GM20000 (cell line): ENCODE results near the gene PRMT7.

Experiments used
- DNase-seq: peaks from one replicate; pipeline ENCODE4 v3.0.0; 2012; ENCODE audit warnings: low spot score
- CTCF ChIP-seq: IDR thresholded peaks from 2 replicates; pipeline ENCODE4 v1.5.1; 2012; ENCODE audit warnings: mild to moderate bottlenecking, control low read depth; ENCODE audit errors: extremely low read depth, missing control alignments

PRMT7 gene

GRCh38 chr16:68310774-68311511 is at the start of gene PRMT7, which contains the start of gene SLC7A6OS:
PRMT7 (plus strand) TSS chr16:68311019; CDS start chr16:68315980, 4,961 bp downstream.
SLC7A6OS (minus strand) TSS chr16:68310946; CDS start chr16:68310926, 20 bp downstream.
- peak; percentile 94 for DNase-seq
- TF ChIP-seq CTCF: no peak

- no peak for TF ChIP-seq CTCF
- no peak for DNase-seq
Measured at GRCh38 chr16:68263559-68264127, 47.2 kb upstream of the PRMT7 start.

DNA sequence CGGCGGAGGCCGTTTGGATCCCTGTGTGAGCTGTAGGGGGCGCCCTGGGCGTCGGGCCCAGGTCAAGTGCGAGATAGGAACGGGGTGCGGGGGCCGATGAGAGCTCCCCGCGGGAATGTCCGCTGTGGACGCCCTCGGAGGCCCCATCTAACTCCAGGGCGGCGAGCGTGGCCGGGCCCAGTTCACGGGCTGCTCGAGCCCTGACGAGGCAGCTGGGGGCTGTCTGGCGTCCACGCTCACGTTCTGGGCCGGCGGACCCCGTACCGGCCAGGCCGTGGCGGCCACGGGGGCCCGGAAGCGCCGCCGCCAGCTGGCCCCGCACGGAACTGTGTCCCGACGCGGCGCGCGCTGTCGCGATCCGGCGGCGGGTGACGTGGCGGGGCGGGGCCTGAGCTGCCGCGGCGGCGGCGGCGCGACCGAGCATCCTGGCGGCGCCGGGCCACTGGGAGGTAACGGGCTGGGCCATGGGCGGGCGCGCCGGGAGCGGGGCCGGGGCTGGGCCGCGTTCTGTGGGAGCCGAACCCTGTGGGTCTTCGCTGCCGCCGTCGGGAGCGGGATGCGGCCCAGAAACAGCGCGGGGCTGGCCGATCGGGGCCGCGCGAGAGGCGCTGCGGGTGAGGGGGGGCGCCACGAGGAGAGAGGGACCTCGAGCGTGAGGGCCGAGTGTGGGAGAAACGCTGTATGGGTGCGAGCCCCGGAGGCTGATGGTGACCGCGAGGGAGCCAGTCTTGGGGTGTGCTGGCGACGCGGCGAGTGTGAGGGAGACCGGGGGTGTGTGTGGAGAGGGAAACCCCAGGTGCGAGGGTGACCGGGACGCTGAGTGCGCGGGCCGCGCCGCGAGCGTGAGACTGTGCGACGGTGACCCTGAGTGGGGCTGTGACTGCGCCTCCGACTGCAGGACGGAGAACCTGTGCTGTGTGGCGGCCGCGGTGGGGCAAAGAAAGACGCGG is 46.4 kb upstream of the PRMT7 start, which contains the start of gene SLC7A6:
Gene SLC7A6 (plus strand): TSS at position 399 of the 950 bp plus-strand sequence. CDS start 10,201 bp downstream, outside the sequence.
- peak; percentile 72 for TF ChIP-seq CTCF
- peak; percentile 91 for DNase-seq

DNA sequence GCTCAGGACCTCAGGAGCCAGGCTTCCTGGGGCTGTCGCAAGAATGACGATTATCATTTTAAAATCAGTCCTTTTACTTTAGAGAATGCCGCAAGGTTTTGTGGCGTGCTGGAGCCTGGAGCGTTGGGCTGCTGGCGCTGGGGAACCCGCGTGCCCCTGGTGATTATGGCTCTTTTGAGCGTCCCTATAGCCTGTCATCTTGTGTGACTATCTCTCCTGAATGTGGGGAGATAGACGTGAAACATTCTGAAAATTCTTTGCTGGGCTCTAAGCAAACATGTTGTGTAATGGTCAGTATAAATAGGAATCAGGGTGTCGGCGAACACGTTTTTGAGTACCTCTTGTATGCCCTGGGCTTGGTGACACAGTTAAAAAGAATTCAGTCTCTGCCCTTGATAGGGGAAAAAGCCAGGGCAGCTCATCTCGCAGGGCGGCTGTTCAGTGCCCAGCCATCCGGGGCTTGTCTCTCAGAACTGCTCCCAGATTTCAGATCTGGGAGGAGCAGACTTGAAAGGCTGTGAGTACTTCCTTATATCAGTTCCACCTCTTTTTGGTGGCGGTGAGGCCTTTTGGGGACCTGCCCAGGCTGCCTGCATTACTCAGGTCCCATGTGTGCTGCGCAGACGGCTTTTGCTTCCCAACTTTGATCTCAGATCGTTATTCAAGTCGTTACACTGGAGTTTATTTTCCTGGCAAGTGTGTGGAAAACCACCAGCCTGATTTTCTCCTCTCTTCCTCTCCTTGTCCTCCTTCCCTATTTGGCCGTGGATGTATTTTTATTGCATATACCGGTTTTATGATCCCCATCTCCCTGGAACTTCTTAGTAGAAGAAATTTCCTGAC is 45.5 kb upstream of the PRMT7 start:
- DNase-seq: peak; percentile 59
- TF ChIP-seq CTCF: no peak

DNA sequence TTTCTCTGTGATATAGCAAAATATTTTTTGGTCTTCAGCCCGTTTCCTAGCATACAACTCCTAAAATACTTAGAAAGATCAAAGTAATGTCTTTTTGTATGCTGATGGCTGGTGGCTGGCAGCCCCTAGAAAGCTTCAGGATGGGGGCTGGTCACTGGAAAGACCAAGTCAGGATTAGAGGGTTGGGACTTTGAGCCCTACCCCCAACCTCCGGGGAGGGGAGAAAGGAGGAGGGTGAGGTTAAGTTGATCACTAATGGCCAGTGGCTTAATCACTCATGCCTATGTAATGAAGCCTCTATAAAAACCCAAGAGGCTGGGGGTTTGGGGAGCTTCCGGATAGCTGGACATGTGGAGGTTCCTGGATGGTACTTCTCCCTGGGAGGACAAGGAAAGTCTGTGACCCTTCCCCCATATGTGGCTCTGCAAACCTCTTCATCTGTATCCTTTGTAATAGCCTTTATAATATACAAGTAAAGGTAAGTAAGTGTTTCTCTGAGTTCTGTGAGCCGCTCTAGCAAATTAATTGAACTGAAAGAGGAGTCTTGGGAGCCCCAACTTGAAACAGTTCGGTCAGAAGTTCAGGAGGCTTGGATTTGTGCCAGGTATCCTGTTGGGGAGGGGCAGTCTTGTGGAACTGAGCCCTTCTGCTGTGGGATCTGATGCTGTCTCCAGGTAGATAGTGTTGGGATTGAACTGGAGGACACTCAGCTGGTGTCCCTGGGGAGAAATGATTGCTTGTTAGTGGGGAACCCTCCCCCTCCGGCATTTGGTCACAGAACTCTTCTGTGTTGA is 43.0 kb upstream of the PRMT7 start:
- no peak for TF ChIP-seq CTCF
- DNase-seq: no peak

GRCh38 chr16:68269793-68270192 is 41.0 kb upstream of the PRMT7 start:
- no peak for TF ChIP-seq CTCF

More at GRCh38 chr16:68269793-68270192, 41.0 kb upstream of the PRMT7 start:
- DNase-seq: no peak
